PC-3 (cell line): ENCODE results near the gene HIVEP3. TPM values are rescaled to one million over a fixed set of nuclear protein-coding genes. Genes with fewer than 3 reads are reported as not detected.

Experiments used
- ATAC-seq: fragments of 200-7000 bp; cut with Tn5 transposase; 2 replicates; pipeline ENCODE4 v1.9.1; 2020; ENCODE audit warnings: mild to moderate bottlenecking, moderate library complexity
- BruUV-seq: library from RNA; stranded (reverse); fragments of 400-500 nt; replicated peaks from 2 replicates; lab custom pipeline; 2021; lab: Mats Ljungman, UMichigan
- CTCF ChIA-PET: fragments of 300-600 bp; sonication (Branson Sonifier 250); formaldehyde crosslinking; loops from one replicate; lab custom pipeline; 2022; ENCODE audit warnings: antibody characterized with exemption; lab: Charles Lee
- POLR2A ChIA-PET: fragments of 300-600 bp; sonication (Branson Sonifier 250); formaldehyde crosslinking; loops from one replicate; lab custom pipeline; 2022; ENCODE audit warnings: antibody characterized with exemption; ENCODE audit not compliant: unreplicated experiment; lab: Charles Lee
- DNase-seq: peaks from one replicate; pipeline ENCODE4 v3.0.0-alpha.2; 2015
- H2AFZ ChIP-seq: fragments of 300-600 bp; sonication (generic); 2 replicates; pipeline ENCODE4 v1.6.0; 2016; ENCODE audit warnings: antibody characterized with exemption, low read length
- H3F3A ChIP-seq: fragments of 300-600 bp; sonication (generic); one replicate; pipeline ENCODE4 v1.6.0; 2017; ENCODE audit warnings: antibody characterized with exemption, low read length, control low read depth, mild to moderate bottlenecking; ENCODE audit not compliant: unreplicated experiment
- H3K27ac ChIP-seq: fragments of 300-600 bp; sonication (generic); 2 replicates; pipeline ENCODE4 v1.5.1; 2016; ENCODE audit warnings: mild to moderate bottlenecking, low read length
- H3K27me3 ChIP-seq: fragments of 300-600 bp; sonication (generic); 2 replicates; pipeline ENCODE4 v1.6.1; 2016; ENCODE audit warnings: low read length, mixed read lengths
- H3K36me3 ChIP-seq: fragments of 300-600 bp; sonication (generic); 2 replicates; pipeline ENCODE4 v1.6.1; 2016; ENCODE audit warnings: low read depth, mixed run types, low read length, mixed read lengths
- H3K4me1 ChIP-seq: fragments of 300-600 bp; sonication (generic); 2 replicates; pipeline ENCODE4 v1.5.1; 2016; ENCODE audit warnings: low read length; ENCODE audit not compliant: insufficient read depth
- H3K4me2 ChIP-seq: fragments of 300-600 bp; sonication (generic); 2 replicates; pipeline ENCODE4 v1.6.0; 2016; ENCODE audit warnings: low read length
- H3K4me3 ChIP-seq: fragments of 300-600 bp; sonication (generic); 2 replicates; pipeline ENCODE4 v1.5.1; 2016; ENCODE audit warnings: mild to moderate bottlenecking, low read length, mixed read lengths
- H3K79me2 ChIP-seq: fragments of 300-600 bp; sonication (generic); 2 replicates; pipeline ENCODE4 v1.6.1; 2017; ENCODE audit warnings: low read length, mixed read lengths
- H3K9ac ChIP-seq: fragments of 300-600 bp; sonication (generic); 2 replicates; pipeline ENCODE4 v1.6.0; 2016; ENCODE audit warnings: mild to moderate bottlenecking, low read length
- H3K9me2 ChIP-seq: fragments of 300-600 bp; sonication (generic); replicated peaks from 2 replicates; pipeline ENCODE4 v1.6.1; 2016; ENCODE audit warnings: mixed run types, low read length, mixed read lengths
- H3K9me3 ChIP-seq: fragments of 300-600 bp; sonication (generic); 2 replicates; pipeline ENCODE4 v1.6.1; 2016; ENCODE audit warnings: low read length, mixed read lengths
- H4K20me1 ChIP-seq: fragments of 300-600 bp; sonication (generic); 2 replicates; pipeline ENCODE4 v1.6.1; 2016; ENCODE audit warnings: low read length, mixed read lengths
- CTCF ChIP-seq: fragments of 300-600 bp; sonication (generic); conservative IDR thresholded peaks from 2 replicates; pipeline ENCODE4 v1.5.1; 2017; ENCODE audit warnings: antibody characterized with exemption, low read depth, mild to moderate bottlenecking, low read length
- EZH2 ChIP-seq: fragments of 300-600 bp; sonication (generic); IDR thresholded peaks from one replicate; pipeline ENCODE4 v1.6.1; 2017; ENCODE audit warnings: antibody characterized with exemption, mild to moderate bottlenecking, low read length; ENCODE audit not compliant: unreplicated experiment
- EZH2phosphoT487 ChIP-seq: fragments of 300-600 bp; sonication (generic); IDR thresholded peaks from 2 replicates; pipeline ENCODE4 v1.6.1; 2018; ENCODE audit warnings: mild to moderate bottlenecking, antibody characterized with exemption, low read length, borderline replicate concordance
- intact Hi-C: fragments of 100-400 bp; cut with micrococcal nuclease; formaldehyde crosslinking; loops from 2 replicates; pipeline ENCODE4 v1.9.0; 2023
- total RNA-seq: library from RNA; depleted of rRNA; stranded (reverse); fragments of >200 nt; gene quantifications from 2 replicates; pipeline ENCODE4 v1.2.3, GENCODE V29; 2014

Gene HIVEP3
- total RNA-seq, 1 experiment from 2014 or later: 9.8 TPM

- no peak overlapping the region for H2AFZ ChIP-seq
- ChIA-PET POLR2A (interaction anchor here (0.5 kb wide), 1 partner anchor 12 kb away, joined by 4 read pairs; no protein-coding TSS in a partner anchor), CTCF (no interaction called here)
- no peak overlapping the region for H3K4me3 ChIP-seq
- ATAC-seq: no peak
- no peaks in the 10 kb centered on the region for H3K9me2 ChIP-seq
- no peak overlapping the region for H3K9ac ChIP-seq
- H3K27ac ChIP-seq: no peak overlapping the region
- no peak for DNase-seq
- no peaks in the 10 kb centered on the region for H3F3A ChIP-seq
- H3K79me2 ChIP-seq: no peaks in the 10 kb centered on the region
- H3K9me3 ChIP-seq: no peaks in the 10 kb centered on the region
- no peak overlapping the region for H3K4me2 ChIP-seq
- TF ChIP-seq EZH2 (no peak), EZH2phosphoT487 (no peak), CTCF (no peak)
- no peaks in the 10 kb centered on the region for H3K36me3 ChIP-seq
- H3K27me3 ChIP-seq: no peaks in the 10 kb centered on the region
- intact Hi-C loops: no loop called here
- no TSS peak for BruUV-seq
- H3K4me1 ChIP-seq: no peaks in the 10 kb centered on the region
- H4K20me1 ChIP-seq: no peaks in the 10 kb centered on the region
These were observed 196.5 kb downstream of the HIVEP3 start for GRCh38 chr1:41722184-41722583.

GRCh38 chr1:41720861-41721410, 197.8 kb downstream of the HIVEP3 start:
- Histone ChIP-seq H3K9me2 (no peaks in the 10 kb centered on the region), H3K79me2 (no peaks in the 10 kb centered on the region), H3K4me2 (no peak overlapping the region), H3K27ac (no peak overlapping the region), H3K4me1 (no peaks in the 10 kb centered on the region), H2AFZ (no peak overlapping the region), H3K4me3 (no peak overlapping the region), H3K27me3 (no peaks in the 10 kb centered on the region), H4K20me1 (no peaks in the 10 kb centered on the region), H3K9me3 (no peaks in the 10 kb centered on the region), H3K9ac (no peak overlapping the region), H3F3A (no peaks in the 10 kb centered on the region), H3K36me3 (no peaks in the 10 kb centered on the region)
- BruUV-seq: no TSS peak
- CTCF ChIA-PET: no interaction called here
- POLR2A ChIA-PET: no interaction called here
- DNase-seq: no peak
- TF ChIP-seq CTCF (no peak), EZH2 (no peak), EZH2phosphoT487 (no peak)
- intact Hi-C loops: no loop called here
- ATAC-seq: no peak

- Histone ChIP-seq H3K4me1 (peaks cover 2% of the 10 kb centered on the region), H3K27ac (no peak overlapping the region), H3K4me3 (no peak overlapping the region), H3K36me3 (no peaks in the 10 kb centered on the region), H3K27me3 (no peaks in the 10 kb centered on the region), H4K20me1 (no peaks in the 10 kb centered on the region), H3K9me2 (no peaks in the 10 kb centered on the region), H3K9me3 (no peaks in the 10 kb centered on the region), H3K4me2 (no peak overlapping the region), H3K9ac (no peak overlapping the region), H3K79me2 (no peaks in the 10 kb centered on the region), H2AFZ (no peak overlapping the region), H3F3A (no peaks in the 10 kb centered on the region)
- intact Hi-C loops: no loop called here
- no peak for ATAC-seq
- BruUV-seq: no TSS peak
- CTCF ChIA-PET: no interaction called here
- TF ChIP-seq EZH2phosphoT487 (no peak), CTCF (no peak), EZH2 (no peak)
- POLR2A ChIA-PET: no interaction called here
- DNase-seq: no peak
These were observed 199.1 kb downstream of the HIVEP3 start for GRCh38 chr1:41719590-41719989.
